Fibroblast of pulmonary artery (primary cell): ENCODE data around the gene DNAJC3.

Experiments
- DNase-seq: peaks from one replicate; pipeline ENCODE4 v3.0.0-alpha.2; 2010; ENCODE audit warnings: low read depth
- H3K4me3 ChIP-seq: replicated peaks from 2 replicates; pipeline ENCODE4 v1.5.1; 2011; ENCODE audit warnings: low read depth, mild to moderate bottlenecking, control low read depth, low read length, moderate library complexity
- CTCF ChIP-seq: IDR thresholded peaks from 2 replicates; pipeline ENCODE4 v1.5.1; 2011; ENCODE audit warnings: mild to moderate bottlenecking, control low read depth, low read length, inconsistent platforms; ENCODE audit errors: missing control alignments

The DNAJC3 gene

GRCh38 chr13:95801825-95802224, 124.9 kb downstream of the DNAJC3 start:
- TF ChIP-seq CTCF, result no peak
- no peak for DNase-seq
- H3K4me3 ChIP-seq, result no peak overlapping the region

GRCh38 chr13:95805921-95806320, 129.0 kb downstream of the DNAJC3 start:
- no peak for DNase-seq
- no peak for TF ChIP-seq CTCF
- H3K4me3 ChIP-seq, result no peak overlapping the region

- no peak overlapping the region for H3K4me3 ChIP-seq
- no peak for DNase-seq
- TF ChIP-seq CTCF, result no peak
Observed at GRCh38 chr13:95809429-95809828, 132.5 kb downstream of the DNAJC3 start.

GRCh38 chr13:95813139-95813538, 136.2 kb downstream of the DNAJC3 start:
- DNase-seq, result no peak
- no peak overlapping the region for H3K4me3 ChIP-seq
- no peak for TF ChIP-seq CTCF

- TF ChIP-seq CTCF, result no peak
- no peak for DNase-seq
- no peak overlapping the region for H3K4me3 ChIP-seq
Observed at GRCh38 chr13:95814495-95814894, 137.6 kb downstream of the DNAJC3 start.

- no peak for TF ChIP-seq CTCF
- H3K4me3 ChIP-seq, result no peak overlapping the region
- no peak for DNase-seq
Observed at GRCh38 chr13:95822303-95822702, 145.4 kb downstream of the DNAJC3 start.

DNA sequence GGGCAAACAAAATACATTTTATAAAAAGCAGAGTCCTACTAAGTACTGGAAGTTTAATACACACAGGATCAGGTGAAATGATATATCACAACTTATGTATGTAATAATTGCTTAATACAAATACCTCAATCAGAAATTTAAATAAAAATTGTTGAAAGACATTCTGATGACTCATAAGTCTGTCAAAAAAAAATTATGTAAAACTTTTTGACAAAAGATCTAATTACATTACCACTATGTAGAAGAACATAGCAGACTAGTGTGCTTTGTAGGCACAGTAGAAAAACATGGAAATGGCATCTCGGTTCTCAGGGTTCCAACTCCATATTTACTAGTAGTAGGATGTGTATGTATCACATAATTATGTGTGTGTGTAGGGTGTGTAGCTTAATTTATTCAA, 156.2 kb downstream of the DNAJC3 start:
- TF ChIP-seq CTCF, result no peak
- no peak for DNase-seq
- no peak overlapping the region for H3K4me3 ChIP-seq
